HTR-8/SVneo (cell line): Measurements from ENCODE around the gene MEGF6.

ENCODE experiments used
- DNase-seq: peaks from one replicate; pipeline ENCODE4 v3.0.0; 2011; ENCODE audit warnings: low spot score, mixed read lengths; ENCODE audit not compliant: insufficient read length
- FAIRE-seq: peaks from 2 replicates; lab custom pipeline; 2011; peaks lifted over from hg19 to GRCh38; lab: Jason Lieb, UNC

MEGF6 gene

GRCh38 chr1:3611170-3612019 is at the start of gene MEGF6:
TSS of gene MEGF6 (minus strand) at chr1:3611508. CDS start at chr1:3611268, 240 bp downstream.
- FAIRE-seq, result peak; percentile 64
- peak; percentile 78 for DNase-seq

DNA sequence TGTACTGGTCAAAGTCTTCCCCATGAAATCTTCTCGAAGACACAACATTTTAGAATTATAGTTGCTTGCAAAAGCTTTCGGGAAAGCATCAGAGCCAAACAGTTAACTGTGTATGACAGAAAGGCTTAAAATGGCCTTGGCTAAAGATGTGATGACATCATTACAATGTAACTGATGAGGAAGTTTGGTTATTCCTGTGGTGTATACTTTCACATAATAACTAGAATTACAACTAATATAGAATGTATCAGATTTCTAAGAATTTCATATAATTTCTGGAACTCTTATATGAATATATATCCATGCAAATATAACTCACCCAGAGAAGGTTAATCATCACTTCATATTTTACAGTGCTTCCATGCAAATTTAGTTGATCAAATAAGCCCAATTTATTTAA is 49.4 kb upstream of the MEGF6 start:
- DNase-seq (no peak), FAIRE-seq (no peak)

GRCh38 chr1:3659093-3659492 is 47.8 kb upstream of the MEGF6 start:
- FAIRE-seq, result no peak
- DNase-seq, result no peak

- no peak for DNase-seq
- FAIRE-seq, result no peak
These were observed 46.9 kb upstream of the MEGF6 start for GRCh38 chr1:3658231-3658615.

DNA sequence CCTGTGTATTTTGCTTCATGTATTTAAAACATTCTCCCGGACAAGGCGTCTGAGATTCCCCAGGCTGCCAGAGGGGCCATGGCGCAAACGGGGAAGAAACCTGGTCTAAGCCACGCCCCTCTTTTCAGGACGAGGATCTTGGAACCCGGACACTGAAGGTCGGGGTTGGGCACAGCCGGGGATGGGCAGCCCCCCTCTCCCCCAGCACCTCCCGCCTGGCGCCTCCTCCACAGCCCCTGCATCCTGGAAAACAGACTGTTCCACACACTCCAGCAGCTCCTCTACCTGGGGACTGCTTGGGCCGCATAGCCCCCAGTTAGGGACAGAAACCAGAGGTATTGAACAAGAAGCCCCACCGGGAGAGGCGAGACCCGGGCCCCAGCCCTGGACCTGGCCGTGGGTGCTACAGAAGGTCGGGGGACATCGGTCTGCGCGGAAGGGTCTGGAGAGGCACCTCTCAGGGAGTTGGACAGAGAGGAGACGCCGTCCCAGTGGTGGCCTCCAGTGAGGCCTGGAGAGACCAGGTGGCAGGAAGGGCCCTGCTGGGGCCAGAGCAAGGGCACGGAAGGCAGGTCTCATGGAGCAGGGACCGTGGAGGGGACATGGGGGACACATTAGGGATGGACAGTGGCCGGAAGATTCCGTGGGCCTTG is 46.4 kb upstream of the MEGF6 start:
- FAIRE-seq, result no peak
- no peak for DNase-seq

DNA sequence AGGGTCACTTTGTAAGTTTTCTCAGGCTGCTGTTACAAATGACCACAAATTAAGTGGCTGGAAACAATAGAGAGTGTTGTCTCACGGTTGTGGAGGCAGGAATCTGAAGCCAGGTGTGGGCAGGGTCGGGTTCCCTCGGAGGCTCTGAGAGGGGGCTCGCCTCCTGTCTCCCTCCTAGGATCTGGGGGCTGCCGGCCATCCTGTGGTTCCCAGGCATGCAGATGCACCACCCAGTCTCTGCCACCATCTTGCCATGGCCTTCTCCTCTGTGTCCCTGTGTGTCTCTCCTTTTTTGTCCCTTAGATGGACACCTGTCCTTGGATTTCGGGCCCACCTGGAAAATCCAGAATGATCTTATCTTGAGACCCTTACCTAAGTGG is 45.8 kb upstream of the MEGF6 start:
- DNase-seq (no peak), FAIRE-seq (no peak)

DNA sequence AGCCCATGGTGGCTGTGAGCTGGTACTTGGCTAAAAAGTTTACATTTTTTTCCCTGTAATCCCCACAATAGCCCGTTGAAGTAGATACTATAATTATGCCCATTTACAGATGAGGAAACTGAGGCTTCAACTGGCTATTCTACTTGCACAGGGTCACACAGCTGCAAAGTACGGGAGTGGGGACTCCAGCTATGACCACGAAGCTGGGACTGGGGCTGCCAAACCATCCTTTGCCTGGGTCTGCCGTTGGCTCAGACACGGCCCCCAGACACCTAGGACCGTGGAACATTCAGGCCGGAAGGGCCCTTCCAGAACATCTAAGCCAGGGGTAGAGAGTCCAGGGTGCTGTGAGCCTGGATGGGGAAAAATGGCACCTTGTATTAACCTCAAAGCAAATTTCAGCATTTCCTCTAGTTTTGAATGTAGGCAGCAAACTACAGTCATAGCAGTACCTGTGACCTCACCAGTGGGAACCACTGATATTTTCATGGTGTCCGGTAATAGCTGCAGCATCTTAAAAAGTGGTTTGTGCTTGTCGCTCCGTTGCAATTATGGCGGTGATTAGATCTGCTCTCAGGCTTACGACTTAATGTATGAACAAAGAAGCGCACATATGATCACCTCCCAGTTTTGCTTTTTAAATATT is 45.3 kb upstream of the MEGF6 start:
- no peak for FAIRE-seq

DNA sequence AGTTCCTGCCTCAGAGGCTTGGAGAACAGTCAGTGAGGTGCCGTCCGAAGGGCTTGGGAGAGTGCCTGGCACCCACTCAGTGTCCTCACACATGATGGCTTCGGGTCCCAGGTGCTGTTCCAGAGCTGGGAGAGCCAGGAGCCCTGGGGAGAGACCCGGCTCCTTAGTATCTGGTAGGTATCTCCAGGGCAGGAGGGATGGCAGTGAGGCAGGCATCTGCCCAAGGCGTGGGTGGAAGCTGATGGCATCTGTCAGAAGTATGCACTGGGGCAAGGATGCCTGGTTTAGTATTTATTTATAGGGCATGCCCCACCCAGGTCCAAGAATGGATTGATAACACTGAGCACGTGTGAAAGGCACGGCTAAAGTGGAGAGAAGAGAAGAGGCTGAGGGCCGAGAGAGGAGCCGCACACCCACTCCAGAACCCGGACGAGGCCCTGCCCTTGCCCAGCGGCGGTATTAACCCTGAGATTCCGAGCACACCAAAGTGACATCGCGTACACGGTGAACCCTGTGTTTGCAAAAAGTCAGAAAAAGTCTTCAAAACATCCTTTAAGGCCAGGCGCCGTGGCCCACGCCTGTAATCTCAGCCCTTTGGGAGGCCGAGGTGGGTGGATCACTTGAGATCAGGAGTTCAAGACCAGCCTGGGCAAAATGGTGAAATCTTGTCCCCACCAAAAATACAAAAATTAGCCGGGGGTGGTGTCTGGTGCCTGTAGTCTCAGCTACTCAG is 43.4 kb upstream of the MEGF6 start:
- no peak for DNase-seq
- no peak for FAIRE-seq

More for the DNA sequence above, 45.3 kb upstream of the MEGF6 start:
- no peak for DNase-seq

GRCh38 chr1:3653286-3653618 is 41.9 kb upstream of the MEGF6 start:
- FAIRE-seq, result no peak
- no peak for DNase-seq

- FAIRE-seq (no peak), DNase-seq (peak; percentile 29)
These were observed 41.4 kb upstream of the MEGF6 start for GRCh38 chr1:3652548-3653285.

DNA sequence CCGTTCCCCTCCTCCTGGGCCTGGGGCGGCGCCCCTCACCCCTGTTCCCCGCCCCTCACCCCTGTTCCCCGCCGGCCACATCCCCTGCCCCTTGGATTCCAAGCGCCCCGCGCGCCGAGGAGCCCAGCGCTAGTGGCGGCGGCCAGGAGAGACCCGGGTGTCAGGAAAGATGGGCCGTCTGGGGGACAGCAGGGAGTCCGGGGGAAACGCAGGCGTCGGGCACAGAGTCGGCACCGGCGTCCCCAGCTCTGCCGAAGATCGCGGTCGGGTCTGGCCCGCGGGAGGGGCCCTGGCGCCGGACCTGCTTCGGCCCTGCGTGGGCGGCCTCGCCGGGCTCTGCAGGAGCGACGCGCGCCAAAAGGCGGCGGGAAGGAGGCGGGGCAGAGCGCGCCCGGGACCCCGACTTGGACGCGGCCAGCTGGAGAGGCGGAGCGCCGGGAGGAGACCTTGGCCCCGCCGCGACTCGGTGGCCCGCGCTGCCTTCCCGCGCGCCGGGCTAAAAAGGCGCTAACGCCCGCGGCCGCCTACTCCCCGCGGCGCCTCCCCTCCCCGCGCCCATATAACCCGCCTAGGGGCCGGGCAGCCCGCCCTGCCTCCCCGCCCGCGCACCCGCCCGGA is 40.7 kb upstream of the MEGF6 start, which contains the start of gene TP73:
TP73 (plus strand) TSS at position 587 of the 618 bp plus-strand sequence. CDS start 29,850 bp downstream, outside the sequence.
- peak; percentile 53 for DNase-seq

GRCh38 chr1:3651026-3651929 is 40.0 kb upstream of the MEGF6 start:
- FAIRE-seq, result no peak
- DNase-seq, result no peak

More for the DNA sequence above, 40.7 kb upstream of the MEGF6 start, which contains the start of gene TP73:
- peak; percentile 58 for FAIRE-seq

- DNase-seq (no peak), FAIRE-seq (no peak)
These were observed 39.1 kb upstream of the MEGF6 start for GRCh38 chr1:3650248-3651025.

- FAIRE-seq (peak; percentile 60), DNase-seq (peak; percentile 90)
These were observed 38.3 kb upstream of the MEGF6 start, which contains the start of gene WRAP73 for GRCh38 chr1:3649342-3650247. TSS of gene WRAP73 (minus strand) at chr1:3650103. CDS start at chr1:3649999, 104 bp downstream.

DNA sequence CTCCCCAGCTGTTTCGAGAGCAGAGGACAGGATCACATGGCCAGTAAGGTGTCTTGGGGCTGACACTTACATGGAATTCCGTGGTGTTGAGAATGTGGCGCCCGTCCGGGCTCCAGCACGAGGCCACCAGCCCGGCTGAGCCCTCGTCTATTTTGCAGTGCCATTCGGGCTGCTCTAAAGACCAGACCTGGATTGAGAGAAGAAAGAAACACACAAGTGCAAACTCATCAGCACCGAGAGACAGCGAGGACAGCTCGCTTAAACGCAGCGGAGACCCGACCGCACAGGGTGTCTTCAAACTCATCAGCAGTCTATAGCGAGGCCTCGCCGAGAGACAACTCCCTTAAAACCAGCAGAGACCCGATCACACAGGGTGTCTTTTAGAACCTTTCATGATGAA is 35.3 kb upstream of the MEGF6 start:
- DNase-seq, result no peak
- no peak for FAIRE-seq

- DNase-seq, result no peak
- no peak for FAIRE-seq
These were observed 34.5 kb upstream of the MEGF6 start for GRCh38 chr1:3645666-3646355.
